NOMO-1 treated with DMSO at 0.1 percent for 48 hours (cell line): ENCODE measurements around the gene TUBD1.
"Not testable (repeated sequence)": the region's sequence is repeated elsewhere in the genome, so short reads cannot be mapped to it uniquely, and the experiment has no call there.

ENCODE experiments used
- DNase-seq: peaks from one replicate; lab custom pipeline; 2025; ENCODE audit not compliant: unreplicated experiment; lab: John Stamatoyannopoulos, UW

TUBD1 gene

GRCh38 chr17:59845595-59846393 is 46.9 kb downstream of the TUBD1 start:
- DNase-seq, result no peak

DNA sequence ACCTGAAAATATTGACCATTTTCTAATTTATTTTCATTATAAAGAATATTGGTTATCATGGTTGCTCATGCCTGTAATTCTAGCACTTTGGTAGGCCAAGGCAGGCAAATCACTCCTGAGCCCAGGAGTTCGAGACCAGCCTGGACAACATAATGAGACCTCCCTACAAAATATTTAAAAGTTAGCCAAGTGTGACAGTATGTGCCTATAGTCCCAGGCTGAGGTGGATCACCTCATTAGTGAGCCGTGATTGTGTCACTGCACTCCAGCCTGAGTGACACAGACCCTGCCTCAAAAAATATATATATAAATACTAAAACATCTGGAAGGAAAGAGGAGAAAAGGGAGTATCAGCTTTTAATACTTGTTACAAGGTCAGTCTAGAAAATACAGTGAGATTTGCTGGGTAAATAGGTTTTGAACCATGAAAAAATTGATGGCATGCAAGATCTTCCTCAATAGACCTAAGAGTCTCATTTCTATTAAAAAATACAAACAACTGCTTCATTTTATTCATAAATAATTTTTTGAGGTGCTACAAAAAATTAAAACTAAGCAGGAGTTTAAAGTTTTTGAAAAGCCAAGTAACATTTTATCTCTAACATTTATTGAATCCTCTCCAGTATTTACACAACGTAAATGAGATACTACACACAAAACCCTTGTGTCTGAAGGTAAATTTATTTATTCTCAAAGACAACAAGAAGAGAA is 47.7 kb downstream of the TUBD1 start:
- no peak for DNase-seq

DNA sequence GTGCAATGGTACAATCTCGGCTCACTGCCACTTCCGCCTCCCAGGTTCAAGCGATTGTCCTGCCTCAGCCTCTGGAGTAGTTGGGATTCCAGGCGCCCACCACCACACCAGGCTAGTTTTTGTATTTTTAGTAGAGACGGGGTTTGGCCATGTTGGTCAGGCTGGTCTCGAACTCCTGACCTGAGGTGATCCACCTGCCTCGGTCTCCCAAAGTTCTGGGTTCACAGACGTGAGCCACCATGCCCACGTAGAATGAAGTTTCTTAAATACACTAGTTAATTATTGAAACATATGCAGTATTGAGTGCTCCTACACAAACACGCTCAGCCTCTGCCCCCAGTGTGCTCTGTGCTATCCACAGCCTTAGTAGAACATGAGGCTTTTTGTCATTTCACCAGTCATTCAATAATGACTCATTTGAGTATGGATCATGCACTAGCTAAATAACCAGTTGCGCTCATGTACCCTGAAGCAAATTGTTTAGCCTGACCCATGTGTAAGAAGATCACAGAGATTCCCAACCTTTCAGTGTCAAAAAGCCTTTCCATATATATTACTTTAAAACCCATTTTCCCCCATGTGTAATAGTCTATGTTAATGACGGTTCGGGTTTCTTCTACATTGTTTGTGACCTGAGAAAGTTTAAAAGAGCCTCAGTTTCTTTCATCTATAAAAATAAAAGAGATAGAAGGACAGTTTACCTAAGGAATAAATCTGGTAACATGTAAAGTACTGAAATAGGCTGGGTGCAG is 49.7 kb downstream of the TUBD1 start:
- no peak for DNase-seq

DNA sequence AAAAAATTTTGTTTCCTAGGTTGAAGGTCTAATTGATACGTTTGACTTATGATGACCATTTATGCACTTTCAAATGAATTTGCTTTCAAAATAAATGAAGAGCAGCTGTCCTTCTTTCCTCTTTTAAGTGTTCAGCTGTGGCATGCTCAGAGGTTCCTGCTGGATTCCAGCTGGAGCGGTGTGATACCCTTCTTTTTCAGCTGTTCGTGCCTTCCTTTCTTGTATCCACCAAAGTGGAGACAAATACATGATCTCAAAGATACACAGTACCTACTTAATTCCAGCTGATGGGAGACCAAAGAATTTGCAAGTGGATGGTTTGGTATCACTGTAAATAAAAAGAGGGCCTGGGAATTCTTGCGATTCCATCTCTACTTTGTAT is 50.9 kb downstream of the TUBD1 start:
- DNase-seq, result not testable (repeated sequence)

GRCh38 chr17:59841091-59841881 is 51.5 kb downstream of the TUBD1 start:
- DNase-seq, result not testable (repeated sequence)

DNA sequence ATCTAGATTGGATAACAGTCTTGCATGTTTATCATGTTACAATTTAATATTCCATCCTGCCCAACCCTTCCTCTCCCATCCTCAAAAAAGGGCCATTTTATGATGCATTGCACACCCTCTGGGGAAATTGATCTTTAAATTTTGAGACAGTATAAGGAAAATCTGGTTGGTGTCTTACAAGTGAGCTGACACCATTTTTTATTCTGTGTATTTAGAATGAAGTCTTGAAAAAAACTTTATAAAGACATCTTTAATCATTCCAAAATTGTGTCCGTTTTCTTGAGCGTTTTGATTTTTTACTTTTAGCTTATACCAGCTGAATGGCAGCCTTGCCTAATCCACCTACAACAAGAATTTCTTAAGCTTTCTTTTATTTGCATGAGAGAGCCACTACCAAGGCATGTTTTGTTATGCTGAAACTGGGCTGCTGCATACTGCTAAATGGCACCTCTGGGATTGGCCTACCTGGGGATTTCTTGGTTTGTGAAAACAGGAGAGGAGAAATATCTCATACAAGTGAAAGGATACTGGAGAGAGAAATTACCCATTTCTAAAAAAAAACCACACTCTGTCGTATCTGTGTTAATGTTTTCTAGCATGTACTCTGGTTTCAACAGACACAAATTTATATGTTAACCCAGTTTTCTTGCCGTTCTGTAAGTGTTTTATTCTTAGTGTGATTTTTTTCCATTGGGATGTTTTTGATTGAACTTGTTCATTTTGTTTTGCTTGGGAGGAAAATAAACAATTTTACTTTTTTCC is 52.2 kb downstream of the TUBD1 start:
- no peak for DNase-seq

DNA sequence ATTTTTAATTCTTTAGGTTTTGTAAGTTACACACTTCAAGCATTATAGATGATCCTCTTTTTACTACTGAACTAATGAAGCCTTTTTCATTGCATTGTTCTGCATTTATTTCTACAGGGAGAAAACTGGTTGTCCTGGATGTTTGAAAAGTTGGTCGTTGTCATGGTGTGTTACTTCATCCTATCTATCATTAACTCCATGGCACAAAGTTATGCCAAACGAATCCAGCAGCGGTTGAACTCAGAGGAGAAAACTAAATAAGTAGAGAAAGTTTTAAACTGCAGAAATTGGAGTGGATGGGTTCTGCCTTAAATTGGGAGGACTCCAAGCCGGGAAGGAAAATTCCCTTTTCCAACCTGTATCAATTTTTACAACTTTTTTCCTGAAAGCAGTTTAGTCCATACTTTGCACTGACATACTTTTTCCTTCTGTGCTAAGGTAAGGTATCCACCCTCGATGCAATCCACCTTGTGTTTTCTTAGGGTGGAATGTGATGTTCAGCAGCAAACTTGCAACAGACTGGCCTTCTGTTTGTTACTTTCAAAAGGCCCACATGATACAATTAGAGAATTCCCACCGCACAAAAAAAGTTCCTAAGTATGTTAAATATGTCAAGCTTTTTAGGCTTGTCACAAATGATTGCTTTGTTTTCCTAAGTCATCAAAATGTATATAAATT is 53.0 kb downstream of the TUBD1 start:
- DNase-seq, result no peak

DNA sequence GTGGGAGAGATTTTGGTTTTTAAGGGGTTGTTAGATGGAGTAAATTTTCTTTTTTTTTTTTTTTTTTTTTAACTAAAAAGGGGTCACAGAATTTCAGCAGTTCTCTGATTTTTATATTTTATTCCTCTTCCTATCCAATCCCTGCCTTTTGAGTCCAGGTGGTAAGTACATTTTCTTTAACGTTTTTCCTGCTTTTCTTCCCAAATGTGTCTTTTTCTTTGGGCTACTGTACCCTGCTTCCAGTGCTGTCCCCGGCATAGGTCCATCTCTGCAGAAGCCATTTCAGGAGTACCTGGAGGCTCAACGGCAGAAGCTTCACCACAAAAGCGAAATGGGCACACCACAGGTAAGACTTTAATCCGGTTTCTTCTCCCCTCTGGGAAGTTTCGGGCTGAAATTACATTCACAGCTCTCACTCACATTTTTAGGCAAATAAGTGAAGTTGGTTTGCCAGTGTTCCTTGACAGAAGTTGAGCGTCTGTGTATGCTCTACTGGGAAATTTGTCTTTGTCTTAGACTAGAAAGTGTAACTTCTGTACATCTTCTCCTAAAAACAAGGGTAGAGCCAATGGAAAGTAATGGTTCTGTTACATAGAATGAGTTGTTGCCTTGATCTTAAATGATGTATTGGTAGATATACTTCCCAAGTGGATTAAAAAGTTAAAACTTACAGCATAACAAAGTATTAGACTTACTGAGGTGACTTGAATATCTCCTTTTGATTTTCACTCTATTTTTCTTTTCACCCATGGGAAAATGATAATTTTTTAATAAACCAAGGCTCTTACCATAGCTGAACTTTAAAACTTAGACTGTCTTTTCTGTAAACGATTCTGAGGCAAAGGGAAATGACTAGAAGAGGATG is 54.5 kb downstream of the TUBD1 start:
- DNase-seq, result no peak

DNA sequence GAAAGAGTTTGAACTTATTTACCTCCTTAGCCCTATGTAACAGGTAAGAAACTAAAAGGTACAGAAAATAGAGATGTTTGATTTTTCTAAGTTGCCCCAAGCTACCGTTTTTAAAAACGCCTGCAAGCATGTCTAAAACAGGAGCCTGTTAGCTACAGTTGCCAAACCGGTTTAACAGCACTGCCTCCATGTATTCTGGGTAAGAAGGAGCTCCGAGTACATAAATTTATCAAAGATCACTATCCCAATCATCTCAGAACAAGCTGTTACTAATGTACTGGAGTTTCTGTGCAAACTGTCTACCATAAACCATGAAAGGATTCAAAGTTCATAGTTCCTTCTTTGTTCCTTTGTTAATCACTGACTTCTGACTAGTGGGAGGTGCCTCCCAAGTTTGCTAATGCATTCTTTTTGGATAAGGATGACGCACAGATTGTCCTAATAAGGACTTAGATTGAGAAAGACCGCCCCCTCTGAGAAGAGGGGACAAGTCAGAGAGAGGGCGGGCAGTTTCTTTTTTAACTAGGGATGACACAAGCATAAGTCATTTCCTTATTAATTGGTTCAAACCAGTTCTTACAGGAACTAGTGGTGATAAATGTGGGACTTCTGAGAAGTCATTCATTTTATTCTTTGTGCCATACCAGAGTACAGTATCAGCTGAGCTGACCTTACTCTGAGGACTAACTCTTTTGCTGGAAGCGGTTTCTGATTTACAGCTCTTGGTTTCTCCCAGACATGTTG is 55.3 kb downstream of the TUBD1 start:
- peak; percentile 100 for DNase-seq

DNA sequence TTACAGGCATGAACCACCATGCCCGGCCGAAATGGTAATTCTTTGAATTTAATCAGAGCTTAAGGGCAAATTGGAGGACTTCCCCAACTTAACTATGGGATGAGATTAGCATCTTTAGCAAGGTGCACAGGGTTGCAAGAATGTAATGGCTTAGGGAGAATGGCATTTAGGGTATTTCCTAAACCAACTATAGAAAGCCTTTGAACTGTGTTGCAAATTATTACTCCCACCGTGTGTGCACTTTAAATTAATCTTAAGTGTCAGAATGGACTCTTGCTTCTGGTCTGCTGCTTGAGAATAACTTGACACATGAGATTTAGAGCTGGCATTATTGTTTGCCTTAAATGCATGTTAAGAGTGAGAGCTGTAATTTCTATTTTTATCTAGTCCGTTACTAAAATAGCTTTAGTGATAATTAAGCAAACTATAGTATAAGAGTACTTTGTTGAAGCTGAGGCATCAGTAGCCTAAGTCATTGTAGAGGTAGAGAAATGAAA is 59.8 kb downstream of the TUBD1 start:
- peak; percentile 39 for DNase-seq

DNA sequence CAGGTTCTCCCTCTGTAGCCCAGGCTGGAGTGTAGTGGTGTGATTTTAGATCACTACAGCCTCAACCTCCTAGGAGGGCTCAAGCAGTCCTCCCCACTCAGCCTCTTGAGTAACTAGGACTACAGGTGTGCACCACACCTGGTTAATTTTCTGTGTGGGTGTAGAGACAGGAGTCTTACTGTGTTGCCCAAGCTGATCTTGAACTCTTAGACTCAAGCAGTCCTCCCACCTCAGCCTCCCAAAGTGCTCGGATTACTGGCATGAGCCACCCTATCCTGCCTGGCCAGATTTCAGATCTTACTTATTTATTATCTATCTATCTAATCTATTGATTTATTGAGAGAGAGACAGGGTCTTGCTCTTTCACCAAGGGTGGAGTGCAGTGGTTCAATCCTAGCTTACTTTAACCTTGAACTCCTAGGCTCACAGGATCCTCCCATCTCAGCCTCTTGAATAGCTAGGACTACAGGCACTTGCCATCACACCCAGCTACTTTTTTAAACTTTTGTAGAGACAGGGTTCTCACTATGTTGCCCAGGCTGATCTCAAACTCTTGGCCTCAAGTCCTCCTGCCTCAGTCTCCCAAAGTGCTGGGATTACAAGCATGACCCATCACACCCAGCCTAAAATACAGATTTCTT is 61.8 kb downstream of the TUBD1 start:
- no peak for DNase-seq

DNA sequence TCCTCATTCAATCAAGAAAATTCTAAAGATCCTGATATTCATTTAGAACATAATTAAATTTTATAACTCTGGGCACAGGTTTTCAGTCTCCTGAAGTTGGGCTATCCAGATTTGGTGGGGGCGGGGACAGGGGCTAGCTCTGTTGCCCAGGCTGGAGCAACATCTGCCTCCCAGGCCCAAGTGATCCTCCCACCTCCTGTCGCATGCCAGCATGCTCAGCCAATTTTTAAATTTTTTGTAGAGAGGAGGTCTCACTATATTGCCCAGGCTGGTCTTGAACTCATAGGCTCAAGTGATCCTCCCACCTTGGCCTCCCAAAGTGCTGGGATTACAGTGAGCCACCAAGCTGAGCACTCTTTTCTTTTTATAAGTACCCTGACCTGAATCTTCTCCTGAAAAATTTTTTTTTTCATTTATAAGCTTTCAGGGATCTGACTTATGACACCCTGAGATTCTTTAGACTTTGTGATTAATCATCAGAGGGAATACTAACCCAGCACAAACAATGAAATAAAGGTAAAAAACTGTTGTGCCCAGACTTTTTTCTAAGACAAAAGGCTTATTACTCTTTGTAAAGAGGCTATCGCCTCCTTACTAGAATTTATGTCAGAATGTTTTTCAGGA is 62.6 kb downstream of the TUBD1 start:
- no peak for DNase-seq

DNA sequence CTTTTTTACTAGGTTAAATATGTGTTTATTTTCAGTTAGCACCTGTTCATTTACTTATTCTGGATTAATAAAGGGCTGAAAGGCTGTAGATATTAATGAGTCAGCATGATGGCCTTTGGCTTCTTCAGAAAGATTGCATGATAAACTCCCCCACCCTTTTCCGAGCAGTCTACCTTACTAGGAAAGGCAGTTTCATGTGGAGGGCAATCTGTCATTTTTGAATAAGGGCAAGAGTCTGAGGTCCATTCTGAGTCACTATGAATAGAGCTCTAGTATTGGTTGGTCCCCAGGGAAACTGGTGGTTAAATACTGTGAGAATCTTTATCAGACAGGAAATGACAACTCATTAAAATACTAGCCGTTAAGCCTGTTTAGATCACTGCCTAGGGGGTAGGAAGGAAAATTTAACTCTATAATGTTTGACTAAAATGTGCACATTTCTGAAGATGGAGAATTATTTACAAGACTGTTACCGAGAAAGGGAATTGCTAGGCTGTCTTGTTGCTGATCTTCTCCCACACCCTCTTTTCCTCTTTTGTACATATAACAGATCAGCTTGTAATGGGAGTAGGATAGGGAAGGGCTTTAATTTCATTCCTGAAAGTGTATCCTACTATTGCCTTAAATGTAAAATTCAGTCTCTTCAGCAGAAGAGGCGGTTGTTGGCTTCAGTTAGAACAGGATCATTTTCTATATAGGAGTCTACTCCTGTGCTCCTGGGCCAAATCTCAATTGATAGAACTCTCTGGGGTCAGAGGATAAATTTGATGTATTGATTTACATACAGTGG is 63.3 kb downstream of the TUBD1 start:
- DNase-seq, result peak; percentile 98

DNA sequence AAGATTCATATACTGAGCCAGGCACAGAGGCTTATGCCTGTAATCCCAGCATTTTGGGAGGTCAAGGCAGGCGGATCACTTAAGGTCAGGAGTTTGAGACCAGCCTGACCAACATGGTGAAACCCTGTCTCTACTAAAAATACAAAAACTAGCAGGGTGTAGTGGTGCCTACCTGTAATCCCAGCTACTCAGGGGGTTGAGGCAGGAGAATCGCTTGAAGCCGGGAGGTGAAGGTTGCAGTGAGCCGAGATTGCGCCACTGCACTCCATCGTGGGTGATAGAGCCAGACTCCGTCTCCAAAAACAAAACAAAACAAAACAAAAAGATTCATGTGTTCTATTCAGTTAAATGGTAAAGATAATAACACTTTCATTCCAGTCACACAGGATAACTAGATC is 63.9 kb downstream of the TUBD1 start:
- DNase-seq, result not testable (repeated sequence)

DNA sequence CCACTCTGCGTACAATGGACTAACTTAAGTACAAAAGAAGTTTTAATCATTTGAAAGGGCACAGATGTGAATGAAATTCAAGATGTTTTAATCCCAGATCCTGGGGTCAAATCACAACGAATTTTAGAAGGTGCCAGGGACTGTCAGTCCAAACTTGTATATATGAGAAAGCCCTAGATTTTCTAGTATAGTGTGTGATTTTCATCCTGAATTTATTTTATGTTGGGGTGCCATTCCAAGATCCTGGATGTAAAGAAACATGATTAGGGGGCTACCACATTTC is 64.3 kb downstream of the TUBD1 start:
- DNase-seq, result no peak

DNA sequence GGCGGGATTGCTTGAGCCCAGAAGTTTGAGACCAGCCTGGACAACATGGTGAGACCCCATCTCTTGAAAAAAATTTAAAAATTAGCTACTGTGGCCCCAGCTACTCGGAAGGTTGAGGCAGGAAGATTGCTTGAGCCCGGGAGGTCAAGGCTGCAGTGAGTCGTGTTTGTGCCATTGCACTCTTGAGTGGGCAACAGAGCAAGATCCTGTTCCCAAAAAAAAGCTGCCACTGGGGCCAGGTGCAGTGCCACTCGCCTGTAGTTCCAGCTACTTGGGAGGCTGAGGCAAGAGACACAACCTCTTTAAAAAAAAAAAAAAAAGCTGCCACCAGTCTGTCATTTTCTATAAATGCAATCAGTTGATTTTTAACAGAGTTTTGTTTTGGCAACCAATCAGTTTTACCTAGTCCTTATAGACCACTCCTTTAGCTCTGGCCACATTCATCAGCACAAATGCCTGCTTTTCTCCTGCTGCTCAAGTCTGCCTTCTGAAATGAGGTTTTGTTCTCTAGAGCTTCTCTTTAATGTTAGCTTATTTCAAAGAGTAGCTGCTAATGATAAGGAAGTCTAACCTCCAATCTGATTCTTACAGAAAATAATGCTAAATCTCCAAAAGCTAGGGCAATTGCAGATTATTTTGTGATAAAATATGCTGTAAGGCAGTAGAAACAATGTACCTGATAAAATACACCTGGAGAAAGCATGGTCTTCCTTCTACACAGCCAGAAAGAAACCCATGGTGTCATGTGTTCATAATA is 64.8 kb downstream of the TUBD1 start:
- no peak for DNase-seq
